ENCODE results near the gene CHST3.
"Not testable (repeated sequence)": the region's sequence is repeated elsewhere in the genome, so short reads cannot be mapped to it uniquely, and the experiment has no call there.

The CHST3 gene

DNA sequence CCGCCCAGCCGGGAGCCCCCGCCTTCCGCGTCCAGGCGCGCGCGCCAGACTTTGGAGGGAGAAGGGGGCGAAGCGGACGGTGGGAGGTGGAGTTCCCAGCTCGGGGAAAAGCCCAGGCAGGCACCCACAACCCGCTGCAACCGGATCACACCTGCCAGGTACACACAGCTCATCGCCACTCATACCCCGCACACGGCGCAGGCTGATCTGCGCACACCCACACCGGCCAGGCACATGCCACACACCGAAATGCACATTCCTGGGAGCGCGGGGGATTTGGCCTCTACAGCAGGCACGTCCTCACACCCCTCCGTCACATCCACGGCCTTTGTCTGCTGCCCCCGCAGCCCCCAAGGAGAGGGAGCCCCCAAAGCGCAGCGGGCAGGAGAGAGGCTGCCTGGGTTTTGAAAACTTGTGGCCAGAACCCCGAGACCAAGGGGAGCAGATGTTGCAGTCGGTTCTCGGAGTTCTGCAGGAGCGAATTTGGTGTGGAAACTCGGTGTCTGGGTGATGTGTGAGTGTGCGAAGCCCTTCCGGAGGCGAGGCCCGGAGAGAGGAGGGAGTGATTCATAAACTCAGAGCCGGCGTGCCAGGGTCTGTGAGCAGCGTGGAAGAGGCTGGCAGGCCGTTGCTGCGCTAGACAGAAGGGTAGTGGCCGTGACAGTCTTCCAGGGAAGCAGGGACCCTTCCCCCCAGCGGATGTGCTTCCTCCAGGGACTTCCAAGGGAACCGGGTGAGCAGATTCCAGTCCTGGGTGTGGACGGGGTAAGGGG, 734 bp downstream of the CHST3 start:
- no peaks in the 10 kb centered on the region for H3K36me3 Mint-ChIP-seq (ENCODE audit: low read depth)
- H3K4me1 Mint-ChIP-seq (ENCODE audit: low read depth), result peaks cover 20% of the 10 kb centered on the region
- H3K27me3 Mint-ChIP-seq, result peaks cover 63% of the 10 kb centered on the region
- peak overlapping the region; percentile 80 for H3K27ac Mint-ChIP-seq
- H3K9me3 Mint-ChIP-seq, result no peaks in the 10 kb centered on the region
- peak overlapping the region; percentile 75 for H3K4me3 Mint-ChIP-seq
- peak; percentile 65 for DNase-seq

DNA sequence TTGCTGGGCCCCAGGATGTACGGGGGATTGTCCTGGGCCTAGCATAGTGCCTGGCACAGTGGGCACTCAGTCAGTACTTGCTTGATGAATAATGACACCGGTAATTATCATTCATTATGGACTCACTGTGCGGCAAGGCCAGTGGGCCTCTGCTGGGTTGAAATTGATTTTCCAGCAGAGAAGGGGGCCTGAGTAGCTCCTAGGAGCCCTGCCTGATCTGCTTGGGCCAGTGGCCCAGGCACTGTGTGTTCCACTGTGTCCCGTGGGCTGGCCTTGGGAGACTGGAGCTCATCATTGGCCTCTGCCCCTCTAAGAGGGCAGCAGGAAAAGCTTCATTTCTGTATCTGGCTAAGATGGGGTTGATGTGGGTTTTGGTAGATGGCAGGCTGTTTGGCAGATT, 1.4 kb downstream of the CHST3 start:
- H3K4me3 Mint-ChIP-seq, result peak overlapping the region; percentile 75
- DNase-seq, result no peak
- no peaks in the 10 kb centered on the region for H3K9me3 Mint-ChIP-seq
- H3K4me1 Mint-ChIP-seq (ENCODE audit: low read depth), result peaks cover 23% of the 10 kb centered on the region
- H3K27ac Mint-ChIP-seq, result no peak overlapping the region
- H3K36me3 Mint-ChIP-seq (ENCODE audit: low read depth), result no peaks in the 10 kb centered on the region
- H3K27me3 Mint-ChIP-seq, result peaks cover 63% of the 10 kb centered on the region

DNA sequence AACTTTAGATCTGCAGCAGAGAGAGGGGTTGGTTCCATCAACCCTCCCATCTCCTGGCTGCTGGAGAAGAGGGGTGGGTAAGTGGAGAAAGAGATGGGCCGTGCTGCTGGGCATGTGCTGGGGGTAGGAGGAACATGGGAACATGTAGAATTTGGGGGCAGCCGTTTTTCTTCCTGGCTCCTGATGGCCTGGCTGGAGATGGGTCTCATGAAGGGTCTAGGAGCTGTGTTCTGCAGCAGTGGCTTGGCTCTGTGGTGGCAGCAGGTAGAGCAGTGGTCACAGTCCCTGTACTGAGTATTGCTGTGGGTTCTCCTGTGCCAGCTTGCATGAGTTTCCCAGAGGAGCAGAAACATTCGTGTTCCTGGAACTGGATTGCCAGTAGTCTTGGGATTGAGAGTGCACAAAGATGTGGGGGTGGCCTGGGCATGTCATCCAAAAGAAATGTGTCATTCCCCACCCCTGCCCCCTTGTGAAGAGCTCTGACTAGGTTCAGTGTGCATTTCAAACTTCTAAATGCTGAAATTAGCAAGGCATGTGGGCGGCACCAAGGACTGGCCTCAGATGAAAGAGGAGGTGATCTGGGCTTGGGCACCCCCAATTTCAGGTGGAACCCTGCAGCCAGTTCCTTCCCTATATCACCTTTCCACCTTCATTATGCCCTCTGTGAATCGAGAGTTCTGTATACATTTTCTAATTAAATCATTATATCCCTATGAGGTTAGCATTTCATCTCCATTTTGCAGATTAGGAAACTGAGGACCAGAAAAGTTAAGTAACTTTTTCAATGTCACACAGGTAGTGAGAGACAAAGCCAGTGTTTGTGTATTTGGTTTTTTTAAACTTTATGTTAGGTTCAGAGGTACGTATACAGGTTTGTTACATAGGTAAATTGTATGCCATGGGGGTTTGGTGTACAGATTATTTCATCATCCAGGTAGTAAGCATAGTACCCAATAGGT, 2.1 kb downstream of the CHST3 start:
- no peaks in the 10 kb centered on the region for H3K36me3 Mint-ChIP-seq (ENCODE audit: low read depth)
- peaks cover 59% of the 10 kb centered on the region for H3K27me3 Mint-ChIP-seq
- H3K9me3 Mint-ChIP-seq, result no peaks in the 10 kb centered on the region
- DNase-seq, result no peak
- H3K4me3 Mint-ChIP-seq, result peak overlapping the region; percentile 75
- peaks cover 29% of the 10 kb centered on the region for H3K4me1 Mint-ChIP-seq (ENCODE audit: low read depth)
- H3K27ac Mint-ChIP-seq, result peak overlapping the region; percentile 4

GRCh38 chr10:71967958-71968357, 3.8 kb downstream of the CHST3 start:
- H3K9me3 Mint-ChIP-seq; DNase-seq; H3K27ac Mint-ChIP-seq; H3K4me3 Mint-ChIP-seq; H3K36me3 Mint-ChIP-seq (ENCODE audit: low read depth): not testable (repeated sequence)
- Mint-ChIP-seq H3K4me1 (ENCODE audit: low read depth) (peaks cover 43% of the 10 kb centered on the region), H3K27me3 (peaks cover 44% of the 10 kb centered on the region)

DNA sequence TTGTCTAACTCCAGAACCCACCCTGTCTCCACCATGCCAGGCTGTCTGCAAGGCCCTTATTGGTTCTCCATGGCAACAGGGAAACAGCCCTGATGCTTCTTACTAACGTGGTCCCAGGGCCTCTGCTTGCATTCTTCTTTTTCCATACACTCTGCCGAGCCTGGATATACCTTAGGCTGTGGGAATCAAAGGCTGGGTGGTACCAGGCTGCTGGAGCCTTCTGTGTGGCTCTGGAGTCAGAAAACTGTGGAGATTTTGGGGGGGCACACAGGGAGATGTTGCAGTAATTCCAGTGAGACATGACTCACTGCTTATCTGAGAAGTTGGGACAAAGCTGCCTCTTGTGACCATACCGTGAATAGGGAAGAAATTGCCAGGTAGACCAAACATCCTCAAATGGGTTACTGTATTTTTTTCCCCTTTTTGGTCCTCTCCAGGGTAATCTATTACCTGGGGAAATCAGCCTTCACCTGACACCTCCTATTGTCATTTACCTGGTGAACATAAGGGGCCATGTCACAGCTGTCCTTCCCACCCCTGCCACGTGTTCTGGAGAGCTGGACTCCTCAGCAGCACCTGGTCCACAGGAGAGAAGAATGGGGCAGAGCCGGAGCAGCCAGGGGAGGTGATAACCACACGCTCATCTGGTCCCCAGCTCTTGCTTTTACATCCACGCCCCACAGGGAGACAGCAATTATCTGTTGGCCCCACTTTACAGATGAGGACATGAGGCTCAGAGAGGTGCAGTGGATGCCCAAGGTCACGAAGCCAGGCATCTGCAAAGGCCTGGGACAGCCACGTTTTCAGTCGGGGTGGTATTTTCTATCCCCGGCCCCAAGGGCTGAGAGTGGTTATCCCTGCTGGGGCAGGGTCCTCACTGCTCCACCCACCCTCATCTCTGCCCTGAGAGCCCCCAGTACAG, 4.6 kb downstream of the CHST3 start:
- Mint-ChIP-seq H3K36me3 (ENCODE audit: low read depth) (no peaks in the 10 kb centered on the region), H3K4me1 (ENCODE audit: low read depth) (peaks cover 50% of the 10 kb centered on the region), H3K27ac (no peak overlapping the region), H3K9me3 (no peaks in the 10 kb centered on the region), H3K27me3 (peaks cover 36% of the 10 kb centered on the region), H3K4me3 (no peak overlapping the region)
- no peak for DNase-seq

- peaks cover 33% of the 10 kb centered on the region for H3K27me3 Mint-ChIP-seq
- no peak overlapping the region for H3K4me3 Mint-ChIP-seq
- no peaks in the 10 kb centered on the region for H3K36me3 Mint-ChIP-seq (ENCODE audit: low read depth)
- H3K27ac Mint-ChIP-seq, result no peak overlapping the region
- H3K4me1 Mint-ChIP-seq (ENCODE audit: low read depth), result peaks cover 58% of the 10 kb centered on the region
- H3K9me3 Mint-ChIP-seq, result no peaks in the 10 kb centered on the region
- DNase-seq, result no peak
Observed at GRCh38 chr10:71969929-71970328, 5.7 kb downstream of the CHST3 start.

DNA sequence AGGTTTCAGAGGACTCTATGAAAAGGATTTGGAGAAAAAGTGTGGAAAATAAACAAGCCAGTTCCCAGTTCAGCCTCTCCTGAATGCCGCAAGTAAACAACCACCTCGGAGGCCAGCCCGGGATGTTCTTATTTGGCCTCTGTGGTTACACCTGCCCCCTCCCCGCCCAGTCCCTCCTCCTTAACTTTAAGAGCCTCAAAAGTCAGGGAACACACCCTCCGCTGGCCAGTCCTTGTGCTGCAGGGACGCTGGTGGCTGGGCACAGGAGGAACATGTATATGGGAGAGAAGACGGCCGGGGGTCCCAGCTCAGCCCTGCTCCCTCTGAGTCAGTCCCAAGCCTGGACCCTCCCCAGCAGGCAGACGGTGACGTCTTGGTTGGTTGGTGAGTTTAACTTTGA, 6.1 kb downstream of the CHST3 start:
- DNase-seq, result no peak
- no peak overlapping the region for H3K4me3 Mint-ChIP-seq
- H3K36me3 Mint-ChIP-seq (ENCODE audit: low read depth), result no peaks in the 10 kb centered on the region
- H3K4me1 Mint-ChIP-seq (ENCODE audit: low read depth), result peaks cover 58% of the 10 kb centered on the region
- H3K27ac Mint-ChIP-seq, result no peak overlapping the region
- no peaks in the 10 kb centered on the region for H3K9me3 Mint-ChIP-seq
- H3K27me3 Mint-ChIP-seq, result peaks cover 29% of the 10 kb centered on the region

DNA sequence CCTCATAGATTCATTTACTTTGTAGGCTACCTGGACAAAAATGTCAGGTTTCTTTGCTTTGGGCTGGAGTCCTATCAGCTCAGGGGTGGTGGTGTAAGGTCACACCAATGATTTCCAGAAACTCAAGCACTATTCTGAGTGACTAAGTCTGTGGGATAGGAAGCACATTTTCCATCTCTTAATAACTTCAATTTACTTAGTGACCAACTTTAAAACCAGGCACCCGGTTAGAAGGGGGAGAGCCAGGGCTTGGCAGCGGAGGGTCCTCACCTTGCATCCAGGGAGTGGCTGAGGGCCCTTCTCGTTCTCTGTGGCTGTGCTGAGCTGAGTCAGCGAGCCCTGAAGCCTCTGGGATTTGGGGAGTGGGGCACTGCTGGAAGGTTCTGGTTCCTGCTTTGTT, 6.7 kb downstream of the CHST3 start:
- no peak for DNase-seq
- peaks cover 58% of the 10 kb centered on the region for H3K4me1 Mint-ChIP-seq (ENCODE audit: low read depth)
- H3K36me3 Mint-ChIP-seq (ENCODE audit: low read depth), result no peaks in the 10 kb centered on the region
- no peak overlapping the region for H3K27ac Mint-ChIP-seq
- H3K27me3 Mint-ChIP-seq, result peaks cover 24% of the 10 kb centered on the region
- no peaks in the 10 kb centered on the region for H3K9me3 Mint-ChIP-seq
- H3K4me3 Mint-ChIP-seq, result no peak overlapping the region

GRCh38 chr10:71971311-71971731, 7.1 kb downstream of the CHST3 start:
- no peaks in the 10 kb centered on the region for H3K9me3 Mint-ChIP-seq
- no peak for DNase-seq
- no peaks in the 10 kb centered on the region for H3K36me3 Mint-ChIP-seq (ENCODE audit: low read depth)
- no peak overlapping the region for H3K27ac Mint-ChIP-seq
- H3K4me1 Mint-ChIP-seq (ENCODE audit: low read depth), result peaks cover 58% of the 10 kb centered on the region
- no peak overlapping the region for H3K4me3 Mint-ChIP-seq
- peaks cover 19% of the 10 kb centered on the region for H3K27me3 Mint-ChIP-seq

GRCh38 chr10:71971769-71972555, 7.8 kb downstream of the CHST3 start:
- Mint-ChIP-seq H3K4me3 (no peak overlapping the region), H3K27ac (no peak overlapping the region), H3K27me3 (peaks cover 13% of the 10 kb centered on the region), H3K4me1 (ENCODE audit: low read depth) (peaks cover 55% of the 10 kb centered on the region), H3K36me3 (ENCODE audit: low read depth) (no peaks in the 10 kb centered on the region), H3K9me3 (no peaks in the 10 kb centered on the region)
- no peak for DNase-seq

DNA sequence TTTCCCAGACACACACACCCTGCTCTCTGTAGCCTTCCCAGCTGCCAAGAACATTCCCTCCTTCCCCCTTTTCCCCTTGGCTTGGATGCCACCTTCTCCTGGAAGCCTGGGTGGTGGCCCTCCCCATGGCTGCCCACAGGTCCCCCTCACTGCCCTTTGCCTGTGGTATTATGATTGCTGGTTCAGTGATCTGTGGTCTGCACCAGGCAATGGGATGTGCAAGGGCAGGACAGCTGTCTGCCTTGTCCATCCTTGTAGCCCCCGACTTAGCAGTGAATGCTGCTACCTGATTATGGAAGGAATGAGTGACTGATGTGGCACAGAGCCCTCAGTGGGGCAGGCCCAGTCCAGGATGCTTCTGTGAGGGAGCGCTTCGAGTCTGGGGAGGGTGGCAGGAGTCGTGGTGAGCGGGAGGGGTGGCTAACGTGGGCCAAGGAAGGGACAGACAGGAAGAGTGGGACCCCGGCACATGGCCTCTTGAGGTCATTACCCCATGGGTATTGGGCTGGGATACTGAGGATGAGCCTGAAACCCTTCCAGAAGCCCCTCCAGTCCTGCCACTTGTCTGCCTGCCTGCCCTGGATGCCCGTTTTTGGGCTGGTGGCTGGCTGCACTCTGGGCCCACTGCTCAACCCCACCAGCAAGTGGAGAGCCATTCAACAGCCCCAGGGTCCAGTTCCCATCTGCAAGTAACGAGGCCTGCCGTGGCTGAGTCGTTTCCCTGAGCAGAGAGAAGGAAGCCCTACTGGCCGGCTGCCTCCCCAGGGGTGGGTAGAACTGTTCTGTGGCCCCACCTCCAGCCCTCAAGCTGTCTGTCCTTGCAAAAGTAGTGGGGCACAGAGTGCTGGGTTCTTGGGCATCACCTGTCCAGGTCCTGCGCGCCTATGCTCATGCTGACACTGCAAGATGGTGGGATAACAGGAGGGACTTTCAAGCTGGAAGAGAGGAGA, 8.8 kb downstream of the CHST3 start:
- Mint-ChIP-seq H3K27ac (peak overlapping the region; percentile 92), H3K36me3 (ENCODE audit: low read depth) (no peaks in the 10 kb centered on the region), H3K4me3 (no peak overlapping the region), H3K9me3 (no peaks in the 10 kb centered on the region), H3K4me1 (ENCODE audit: low read depth) (peaks cover 55% of the 10 kb centered on the region), H3K27me3 (peaks cover 7% of the 10 kb centered on the region)
- no peak for DNase-seq

DNA sequence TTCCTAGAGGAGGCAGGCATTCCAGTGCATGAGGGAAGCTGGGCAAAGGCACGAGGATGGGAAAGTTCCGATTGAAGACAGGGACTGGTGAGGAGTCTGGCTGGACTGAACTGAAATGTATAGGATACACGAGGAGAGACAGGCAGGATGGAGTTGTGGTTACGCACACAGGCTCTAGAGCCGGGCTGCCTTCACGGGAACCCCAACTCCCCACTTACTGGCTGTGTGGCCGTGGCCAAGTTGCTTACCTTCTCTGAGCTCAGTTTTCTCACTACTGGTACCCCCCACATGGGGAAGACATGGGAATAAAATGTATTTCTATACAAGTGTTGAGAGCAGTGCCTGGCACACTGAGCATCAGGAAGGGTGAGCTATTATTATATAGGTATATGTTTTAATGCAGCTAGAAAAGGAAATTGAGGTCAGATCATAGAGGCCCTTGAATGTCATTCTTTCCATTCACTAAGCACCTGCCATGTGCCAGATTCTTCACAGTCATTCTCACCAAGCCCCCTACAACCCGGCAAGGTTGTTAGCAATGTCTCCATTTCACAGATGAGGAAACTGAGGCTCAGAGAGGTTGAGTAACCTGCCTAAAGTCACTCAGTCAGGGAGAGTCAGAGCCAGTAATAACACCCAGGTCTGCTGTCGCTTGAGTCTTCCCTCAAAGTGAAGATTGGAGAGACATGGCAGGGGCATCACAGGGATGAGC, 9.7 kb downstream of the CHST3 start:
- no peaks in the 10 kb centered on the region for H3K9me3 Mint-ChIP-seq
- peak overlapping the region; percentile 18 for H3K4me3 Mint-ChIP-seq
- peak overlapping the region; percentile 92 for H3K27ac Mint-ChIP-seq
- no peaks in the 10 kb centered on the region for H3K27me3 Mint-ChIP-seq
- no peaks in the 10 kb centered on the region for H3K36me3 Mint-ChIP-seq (ENCODE audit: low read depth)
- DNase-seq, result no peak
- H3K4me1 Mint-ChIP-seq (ENCODE audit: low read depth), result peaks cover 55% of the 10 kb centered on the region

All from activated T-cell treated with anti-CD3 and anti-CD28 coated beads, Interleukin-2, amount 50 U/mL, for 24 hours (primary cell).